PC-9 (cell line): ENCODE data around the gene MVD.

ENCODE experiments used
- CTCF ChIP-seq: fragments of 200-600 bp; sonication (generic); conservative IDR thresholded peaks from 2 replicates; pipeline ENCODE4 v1.6.1; 2017; ENCODE audit warnings: mixed run types, antibody characterized with exemption, mild to moderate bottlenecking, moderate library complexity
- EZH2 ChIP-seq: fragments of 200-600 bp; sonication (generic); IDR thresholded peaks from 2 replicates; pipeline ENCODE4 v1.8.0; 2017; ENCODE audit warnings: antibody characterized with exemption, low read depth

GRCh38 chr16:88699180-88699579 lies 36.3 kb upstream of the MVD start:
- TF ChIP-seq EZH2 (no peak), CTCF (no peak)
